MM.1S (cell line): ENCODE results near the gene CTSD.

Experiments
- DNase-seq: peaks from one replicate; pipeline ENCODE4 v3.0.0-alpha.2; 2015
- H2AFZ ChIP-seq: fragments of 300-600 bp; sonication (generic); 2 replicates; pipeline ENCODE4 v1.6.0; 2016; ENCODE audit warnings: antibody characterized with exemption, low read length
- H3F3A ChIP-seq: fragments of 300-600 bp; sonication (generic); 2 replicates; pipeline ENCODE4 v1.6.1; 2016; ENCODE audit warnings: mild to moderate bottlenecking, antibody characterized with exemption, low read length, moderate library complexity, mixed read lengths; ENCODE audit not compliant: insufficient read depth
- H3K27ac ChIP-seq: fragments of 300-600 bp; sonication (generic); 2 replicates; pipeline ENCODE4 v1.5.1; 2016; ENCODE audit warnings: mild to moderate bottlenecking, low read length
- H3K27me3 ChIP-seq: fragments of 300-600 bp; sonication (generic); replicated peaks from 2 replicates; pipeline ENCODE4 v1.6.0; 2016; ENCODE audit warnings: low read length; ENCODE audit not compliant: insufficient read depth
- H3K36me3 ChIP-seq: fragments of 300-600 bp; sonication (generic); replicated peaks from 2 replicates; pipeline ENCODE4 v1.6.1; 2016; ENCODE audit warnings: mild to moderate bottlenecking, low read length, mixed read lengths; ENCODE audit not compliant: insufficient read depth
- H3K4me1 ChIP-seq: fragments of 300-600 bp; sonication (generic); 2 replicates; pipeline ENCODE4 v1.6.1; 2016; ENCODE audit warnings: low read length, mixed read lengths
- H3K4me2 ChIP-seq: fragments of 300-600 bp; sonication (generic); 2 replicates; pipeline ENCODE4 v1.6.0; 2016; ENCODE audit warnings: low read depth, low read length
- H3K4me3 ChIP-seq: fragments of 300-600 bp; sonication (generic); 2 replicates; pipeline ENCODE4 v1.5.1; 2016; ENCODE audit warnings: low read length, mixed read lengths
- H3K79me2 ChIP-seq: fragments of 300-600 bp; sonication (generic); 2 replicates; pipeline ENCODE4 v1.6.1; 2016; ENCODE audit warnings: mixed run types, low read length, mixed read lengths
- H3K9ac ChIP-seq: fragments of 300-600 bp; sonication (generic); 2 replicates; pipeline ENCODE4 v1.6.1; 2016; ENCODE audit warnings: low read length, mixed read lengths
- H3K9me2 ChIP-seq: fragments of 300-600 bp; sonication (generic); replicated peaks from 2 replicates; pipeline ENCODE4 v1.6.1; 2016; ENCODE audit warnings: mild to moderate bottlenecking, low read length, mixed read lengths; ENCODE audit not compliant: insufficient read depth
- H3K9me3 ChIP-seq: fragments of 300-600 bp; sonication (generic); replicated peaks from 2 replicates; pipeline ENCODE4 v1.6.1; 2016; ENCODE audit warnings: mild to moderate bottlenecking, low read length, mixed read lengths; ENCODE audit not compliant: insufficient read depth
- H4K20me1 ChIP-seq: fragments of 300-600 bp; sonication (generic); 2 replicates; pipeline ENCODE4 v1.6.1; 2016; ENCODE audit warnings: mild to moderate bottlenecking, low read length, moderate library complexity, mixed read lengths; ENCODE audit not compliant: insufficient read depth
- CTCF ChIP-seq: fragments of 300-600 bp; sonication (generic); IDR thresholded peaks from 2 replicates; pipeline ENCODE4 v1.5.1; 2016; ENCODE audit warnings: antibody characterized with exemption, low read length, mixed read lengths
- EZH2 ChIP-seq: fragments of 300-600 bp; sonication (generic); optimal IDR thresholded peaks from 2 replicates; pipeline ENCODE3; 2017; ENCODE audit warnings: low read depth, mild to moderate bottlenecking, antibody characterized with exemption, low read length, mixed read lengths
- EZH2phosphoT487 ChIP-seq: fragments of 300-600 bp; sonication (generic); IDR thresholded peaks from 2 replicates; pipeline ENCODE4 v1.6.1; 2018; ENCODE audit warnings: antibody characterized with exemption, low read length

CTSD gene

GRCh38 chr11:1747753-1748635, 15.7 kb downstream of the CTSD start:
- Histone ChIP-seq H3K4me3 (no peak overlapping the region), H3K4me2 (no peak overlapping the region), H3K79me2 (no peaks in the 10 kb centered on the region), H3K27ac (no peak overlapping the region), H3K9me2 (no peaks in the 10 kb centered on the region), H3K9me3 (no peaks in the 10 kb centered on the region), H4K20me1 (no peaks in the 10 kb centered on the region; the same call in 1 of the 2 replicates), H3K27me3 (peaks cover 24% of the 10 kb centered on the region), H3K36me3 (no peaks in the 10 kb centered on the region), H3K4me1 (no peaks in the 10 kb centered on the region), H3K9ac (no peak overlapping the region), H2AFZ (no peak overlapping the region), H3F3A (no peaks in the 10 kb centered on the region)
- TF ChIP-seq CTCF, result no peak
- TF ChIP-seq EZH2, result no peak
- DNase-seq, result no peak

DNA sequence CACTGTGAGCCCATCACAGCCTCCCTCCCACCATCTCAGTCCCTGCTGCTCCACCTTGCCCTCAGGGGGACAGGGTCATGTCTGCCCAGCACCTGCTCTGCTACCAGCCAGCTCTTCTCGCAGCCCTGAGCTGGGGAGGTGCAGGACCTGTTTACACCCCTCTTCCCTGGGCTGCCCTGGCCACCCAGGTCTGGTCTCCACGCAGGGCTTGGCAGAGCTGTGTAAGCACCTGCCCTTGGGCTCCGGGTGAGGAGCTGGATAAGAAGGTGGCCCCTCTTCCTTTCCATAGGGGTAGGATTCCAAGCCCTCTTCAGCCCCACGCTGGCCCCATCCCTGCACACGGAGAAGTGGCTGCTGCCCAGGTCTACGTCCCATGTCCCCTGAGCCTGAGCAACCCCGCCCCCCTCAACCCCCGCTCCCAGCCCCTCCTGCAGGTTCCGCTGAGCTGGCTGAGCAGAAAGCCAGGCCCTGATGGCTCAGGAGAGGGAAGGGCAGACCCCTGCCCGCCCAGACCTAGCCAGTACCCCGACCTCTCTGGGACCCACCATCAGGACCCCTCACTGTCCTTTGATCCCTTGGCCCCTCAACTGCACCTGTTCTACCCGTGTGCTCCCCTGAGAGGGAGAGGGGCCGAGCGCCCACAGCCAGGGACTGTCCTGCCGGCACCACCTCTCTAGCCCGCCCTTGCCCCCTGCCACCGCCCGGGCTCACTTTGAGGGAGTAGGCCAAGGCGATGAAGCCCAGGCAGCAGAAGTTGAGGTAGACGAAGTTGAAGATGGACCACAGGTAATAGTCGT, 16.6 kb downstream of the CTSD start:
- Histone ChIP-seq H2AFZ (no peak overlapping the region), H3K9me2 (no peaks in the 10 kb centered on the region), H4K20me1 (no peaks in the 10 kb centered on the region; the same call in 1 of the 2 replicates), H3K27me3 (peaks cover 33% of the 10 kb centered on the region), H3K36me3 (no peaks in the 10 kb centered on the region), H3K9ac (no peak overlapping the region), H3K79me2 (no peaks in the 10 kb centered on the region), H3K4me3 (no peak overlapping the region), H3K4me1 (no peaks in the 10 kb centered on the region), H3K4me2 (no peak overlapping the region), H3K9me3 (no peaks in the 10 kb centered on the region), H3K27ac (no peak overlapping the region), H3F3A (no peaks in the 10 kb centered on the region)
- no peak for TF ChIP-seq CTCF
- no peak for TF ChIP-seq EZH2
- TF ChIP-seq EZH2phosphoT487, result no peak
- DNase-seq, result no peak

GRCh38 chr11:1746511-1746931, 17.2 kb downstream of the CTSD start:
- no peak overlapping the region for H2AFZ ChIP-seq
- H3K36me3 ChIP-seq, result no peaks in the 10 kb centered on the region
- H3K4me1 ChIP-seq, result no peaks in the 10 kb centered on the region
- H3K9me3 ChIP-seq, result no peaks in the 10 kb centered on the region
- no peaks in the 10 kb centered on the region for H3K79me2 ChIP-seq
- no peaks in the 10 kb centered on the region for H4K20me1 ChIP-seq
- no peak overlapping the region for H3K4me2 ChIP-seq
- no peak for DNase-seq
- no peak overlapping the region for H3K27ac ChIP-seq
- TF ChIP-seq CTCF (no peak), EZH2 (no peak), EZH2phosphoT487 (no peak)
- no peak overlapping the region for H3K9ac ChIP-seq
- H3K9me2 ChIP-seq, result no peaks in the 10 kb centered on the region
- H3K4me3 ChIP-seq, result no peak overlapping the region
- peaks cover 39% of the 10 kb centered on the region for H3K27me3 ChIP-seq
- H3F3A ChIP-seq, result no peaks in the 10 kb centered on the region
